H1 (cell line): ENCODE measurements around the gene PHLPP1. TPM values are rescaled to one million over a fixed set of nuclear protein-coding genes. Genes with fewer than 3 reads are reported as not detected.

ENCODE experiments used
- CTCF ChIA-PET: fragments of 300-600 bp; sonication (Branson Sonifier 250); formaldehyde crosslinking; loops from one replicate; lab custom pipeline; 2021; ENCODE audit not compliant: partially characterized antibody; lab: Charles Lee
- POLR2A ChIA-PET: fragments of 300-600 bp; sonication (Branson Sonifier 250); formaldehyde crosslinking; loops from one replicate; lab custom pipeline; 2021; ENCODE audit warnings: inconsistent platforms; ENCODE audit not compliant: partially characterized antibody; lab: Charles Lee
- DNase-seq, 2 experiments: peaks; one replicate each; pipeline versions ENCODE4 v3.0.0 to v3.0.0-alpha.2; 2010 to 2022; ENCODE audit warnings: low spot score in 2 of 2, low read depth in 1 of 2, mixed read lengths in 1 of 2
- FAIRE-seq: peaks from 2 replicates; lab custom pipeline; 2011; peaks lifted over from hg19 to GRCh38; lab: Jason Lieb, UNC
- H2AFZ ChIP-seq: 2 replicates; pipeline ENCODE4 v1.8.1; 2012; ENCODE audit warnings: low read length, inconsistent platforms
- H2AK5ac ChIP-seq: 2 replicates; pipeline ENCODE4 v1.6.1; 2013; ENCODE audit warnings: low read depth, low read length
- H2BK120ac ChIP-seq: replicated peaks from 2 replicates; pipeline ENCODE3; 2013; ENCODE audit warnings: low read depth, low read length, inconsistent platforms
- H2BK12ac ChIP-seq: 2 replicates; pipeline ENCODE4 v1.6.1; 2013; ENCODE audit warnings: low read depth, low read length
- H2BK15ac ChIP-seq: 2 replicates; pipeline ENCODE4 v1.6.1; 2013; ENCODE audit warnings: low read length
- H2BK20ac ChIP-seq: 2 replicates; pipeline ENCODE4 v1.6.1; 2013; ENCODE audit warnings: low read length
- H2BK5ac ChIP-seq: 2 replicates; pipeline ENCODE4 v1.6.1; 2013; ENCODE audit warnings: low read depth, low read length
- H3K14ac ChIP-seq: 2 replicates; pipeline ENCODE4 v1.6.1; 2013; ENCODE audit warnings: inconsistent platforms; ENCODE audit not compliant: insufficient read length
- H3K18ac ChIP-seq: 2 replicates; pipeline ENCODE4 v1.6.1; 2013; ENCODE audit warnings: low read length; ENCODE audit errors: extremely low read depth
- H3K23ac ChIP-seq: 2 replicates; pipeline ENCODE4 v1.6.1; 2013; ENCODE audit warnings: inconsistent platforms; ENCODE audit not compliant: insufficient read length
- H3K23me2 ChIP-seq: 2 replicates; pipeline ENCODE4 v1.6.1; 2013; ENCODE audit warnings: low read depth, low read length
- H3K27ac ChIP-seq: 2 replicates; pipeline ENCODE4 v1.6.1; 2011; ENCODE audit warnings: low read depth, low read length, inconsistent platforms
- H3K27me3 ChIP-seq, 4 experiments: replicated peaks in 1 of 4; 1 replicate in 1 of 4; 2 replicates in 3 of 4; pipeline versions ENCODE4 v1.6.1 to v1.8.1; 2011 to 2013; ENCODE audit warnings: low read length in 3 of 4, mild to moderate bottlenecking in 3 of 4, inconsistent platforms in 2 of 4, mixed read lengths in 2 of 4, moderate library complexity in 1 of 4; ENCODE audit not compliant: control insufficient read depth in 3 of 4, insufficient read depth in 3 of 4; ENCODE audit errors: extremely low read depth in 1 of 4
- H3K36me3 ChIP-seq, 4 experiments: 2 replicates each; pipeline versions ENCODE4 v1.6.1 to v1.8.1; 2011 to 2013; ENCODE audit warnings: mild to moderate bottlenecking in 4 of 4, low read length in 3 of 4, moderate library complexity in 2 of 4, control low read depth in 1 of 4, inconsistent platforms in 1 of 4; ENCODE audit not compliant: insufficient read depth in 4 of 4, control insufficient read depth in 2 of 4
- H3K4ac ChIP-seq: replicated peaks from 2 replicates; pipeline ENCODE3; 2013; ENCODE audit warnings: low read length, low read depth, mixed read lengths, inconsistent platforms; ENCODE audit not compliant: insufficient read length
- H3K4me1 ChIP-seq, 4 experiments: replicated peaks in 1 of 4; 1 replicate in 1 of 4; 2 replicates in 3 of 4; pipeline versions ENCODE4 v1.6.1 to v1.8.1; 2011 to 2013; ENCODE audit warnings: low read length in 3 of 4, inconsistent platforms in 2 of 4, mixed read lengths in 1 of 4; ENCODE audit not compliant: insufficient read depth in 4 of 4, control insufficient read depth in 3 of 4
- H3K4me2 ChIP-seq, 2 experiments: 2 replicates each; pipeline versions ENCODE4 v1.6.1 to v1.8.1; 2011 to 2013; ENCODE audit warnings: low read depth in 2 of 2, low read length in 2 of 2, control low read depth in 1 of 2, inconsistent platforms in 1 of 2, mild to moderate bottlenecking in 1 of 2; ENCODE audit not compliant: insufficient read depth in 1 of 2
- H3K4me3 ChIP-seq, 4 experiments: fragments of 200-600, 300-600 bp in 1 of 4; sonication (generic), shearing (Covaris generic), sonication (Bioruptor Twin) in 1 of 4; 2 replicates each; pipeline versions ENCODE4 v1.5.1 to v1.8.1; 2011 to 2016; ENCODE audit warnings: low read length in 4 of 4, low read depth in 3 of 4, control low read depth in 2 of 4, inconsistent platforms in 2 of 4, mild to moderate bottlenecking in 2 of 4, mixed read lengths in 1 of 4, moderate library complexity in 1 of 4; ENCODE audit not compliant: insufficient read depth in 2 of 4; ENCODE audit errors: extremely low read depth in 1 of 4
- H3K56ac ChIP-seq: replicated peaks from 2 replicates; pipeline ENCODE3; 2013; ENCODE audit warnings: low read depth, mild to moderate bottlenecking, mixed read lengths, low read length, inconsistent platforms; ENCODE audit not compliant: insufficient read length
- H3K79me1 ChIP-seq: 2 replicates; pipeline ENCODE4 v1.6.1; 2013; ENCODE audit warnings: low read depth, low read length, control low read depth
- H3K79me2 ChIP-seq, 2 experiments: 2 replicates each; pipeline versions ENCODE4 v1.6.1 to v1.8.1; 2012 to 2013; ENCODE audit warnings: low read length in 2 of 2, mild to moderate bottlenecking in 2 of 2, inconsistent platforms in 1 of 2; ENCODE audit not compliant: insufficient read depth in 2 of 2, control insufficient read depth in 1 of 2
- H3K9ac ChIP-seq, 4 experiments: replicated peaks in 1 of 4; 1 replicate in 1 of 4; 2 replicates in 3 of 4; pipeline versions ENCODE4 v1.6.1 to v1.8.1; 2011 to 2013; ENCODE audit warnings: low read depth in 3 of 4, low read length in 3 of 4, control low read depth in 2 of 4, mild to moderate bottlenecking in 2 of 4, moderate library complexity in 2 of 4, inconsistent platforms in 1 of 4; ENCODE audit errors: extremely low read depth in 1 of 4
- H3K9me3 ChIP-seq, 2 experiments: 2 replicates each; pipeline versions ENCODE4 v1.6.1 to v1.8.1; 2012 to 2013; ENCODE audit warnings: mild to moderate bottlenecking in 2 of 2, moderate library complexity in 2 of 2, control low read depth in 1 of 2, inconsistent platforms in 1 of 2, low read depth in 1 of 2, low read length in 1 of 2, mixed read lengths in 1 of 2; ENCODE audit not compliant: insufficient read depth in 2 of 2
- H4K20me1 ChIP-seq, 2 experiments: replicated peaks in 1 of 2; 2 replicates each; pipeline versions ENCODE3 to v1.8.1; 2011 to 2013; ENCODE audit warnings: inconsistent platforms in 2 of 2, low read length in 2 of 2, mild to moderate bottlenecking in 1 of 2; ENCODE audit not compliant: insufficient read depth in 2 of 2, control insufficient read depth in 1 of 2
- H4K5ac ChIP-seq: 2 replicates; pipeline ENCODE4 v1.6.1; 2013; ENCODE audit warnings: low read length, low read depth, mixed read lengths, inconsistent platforms; ENCODE audit not compliant: insufficient read length
- H4K8ac ChIP-seq: 2 replicates; pipeline ENCODE4 v1.8.0; 2013; ENCODE audit warnings: mild to moderate bottlenecking, moderate library complexity, low read length, inconsistent platforms; ENCODE audit not compliant: insufficient read depth; ENCODE audit errors: extremely low read depth
- H4K91ac ChIP-seq: replicated peaks from 2 replicates; pipeline ENCODE3; 2013; ENCODE audit warnings: low read length, mixed read lengths, inconsistent platforms; ENCODE audit not compliant: insufficient read length
- CEBPB ChIP-seq: IDR thresholded peaks from 2 replicates; pipeline ENCODE4 v1.6.1; 2012; ENCODE audit warnings: low read depth, low read length
- GTF2F1 ChIP-seq: IDR thresholded peaks from 2 replicates; pipeline ENCODE4 v1.6.1; 2012; ENCODE audit warnings: low read depth, low read length, improper control_type of control experiment, borderline replicate concordance
- NANOG ChIP-seq: IDR thresholded peaks from 2 replicates; pipeline ENCODE4 v1.6.1; 2011; ENCODE audit warnings: low read length, low read depth, mild to moderate bottlenecking, inconsistent platforms; ENCODE audit not compliant: insufficient read depth, poor library complexity, severe bottlenecking
- POLR2A ChIP-seq, 2 experiments: IDR thresholded peaks; 1 replicate in 1 of 2; 2 replicates in 1 of 2; pipeline ENCODE4 v1.6.1; 2011; ENCODE audit warnings: low read depth in 2 of 2, low read length in 2 of 2, mild to moderate bottlenecking in 2 of 2; ENCODE audit errors: control extremely low read depth in 1 of 2
- POLR2AphosphoS5 ChIP-seq: IDR thresholded peaks from 2 replicates; pipeline ENCODE4 v1.6.1; 2011; ENCODE audit warnings: low read depth, low read length
- TAF1 ChIP-seq: IDR thresholded peaks from 2 replicates; pipeline ENCODE4 v1.6.1; 2011; ENCODE audit warnings: mild to moderate bottlenecking, low read depth, low read length
- WGBS, 2 experiments: shearing (Covaris generic) in 1 of 2; methylation state at CpG; one replicate each; pipeline versions ENCODE4 v1.1.6 to v1.1.7; 2013 to 2015; ENCODE audit warnings: low lambda C conversion rate in 2 of 2, mixed read lengths in 2 of 2, inconsistent platforms in 1 of 2, low coverage in 1 of 2, missing lambda C conversion rate in 1 of 2; ENCODE audit not compliant: insufficient replicate concordance in 2 of 2, insufficient coverage in 1 of 2, insufficient read length in 1 of 2; ENCODE audit errors: extremely low coverage in 1 of 2, missing lambda C conversion rate in 1 of 2; 5-methylcytosine and 5-hydroxymethylcytosine counted together
- polyA plus RNA-seq, 7 experiments: library from polyadenylated mRNA; depleted of rRNA in 3 of 7; stranded (reverse) in 5 of 7; unstranded in 2 of 7; fragments of >200 nt in 5 of 7; fragments of 200-250 nt in 2 of 7; gene quantifications; 1 replicate in 5 of 7; 2 replicates in 1 of 7; 4 replicates in 1 of 7; pipeline versions ENCODE4 v1.2.1 to v1.2.3, GENCODE V29; 2011 to 2013; ENCODE audit warnings: missing spikeins in 2 of 7, mixed read lengths in 2 of 7
- total RNA-seq: library from RNA; stranded (reverse); fragmentation: NEBNext Ultra II Directional; extraction: Animal tissue kit (Norgen Biotek cat#: 25700); gene quantifications from 2 replicates; pipeline ENCODE4 v1.2.1, GENCODE V29; 2021

PHLPP1 gene
- total and polyA plus RNA-seq, 2 of the 8 experiments (the other 6 are each of a cell fraction or from before 2014, with no cell fraction given): 28.0 to 66.3 TPM

GRCh38 chr18:62938006-62938405, 222.7 kb downstream of the PHLPP1 start:
- Histone ChIP-seq H3K56ac (no peak overlapping the region), H4K5ac (no peak overlapping the region), H3K79me1 (no peaks in the 10 kb centered on the region), H4K91ac (no peak overlapping the region), H3K4me3 (no peak overlapping the region), H3K27me3 (no peaks in the 10 kb centered on the region), H3K4me1 (no peaks in the 10 kb centered on the region), H3K23me2 (no peaks in the 10 kb centered on the region), H3K9me3 (no peaks in the 10 kb centered on the region), H3K79me2 (no peaks in the 10 kb centered on the region; a peak in 1 of 4 replicates), H3K14ac (no peak overlapping the region), H2AK5ac (no peak overlapping the region), H3K4ac (no peak overlapping the region), H2AFZ (no peak overlapping the region), H4K8ac (no peak overlapping the region), H3K4me2 (no peak overlapping the region), H3K18ac (no peak overlapping the region), H4K20me1 (no peaks in the 10 kb centered on the region), H2BK12ac (no peak overlapping the region), H3K9ac (no peak overlapping the region), H3K27ac (no peak overlapping the region), H2BK120ac (no peak overlapping the region), H2BK5ac (no peak overlapping the region), H3K23ac (no peak overlapping the region), H2BK20ac (no peak overlapping the region), H2BK15ac (no peak overlapping the region), H3K36me3 (peaks cover 0 to 12% (median 7%) of the 10 kb centered on the region in 4 experiments; a peak in 4 of 8 replicates)
- ChIA-PET CTCF (interaction anchor here (0.6 kb wide), 1 partner anchor 72 kb away, joined by 3 read pairs; no protein-coding TSS in a partner anchor), POLR2A (no interaction called here)
- FAIRE-seq (no peak), DNase-seq (no peak)
- TF ChIP-seq NANOG (no peak), TAF1 (no peak), POLR2A (IDR thresholded peaks at IDR 0.05; ENCODE audit: control extremely low read depth in 1 of 2, low read depth in 2 of 2, low read length in 2 of 2) (no peak), GTF2F1 (no peak), CEBPB (no peak), POLR2AphosphoS5 (no peak)
- WGBS, 2 experiments: 42% methylated on average over 1 of the region's 1 CpG; no CpG with 5 or more reads in 1 of the 2 experiments
